Esophagus squamous epithelium (tissue), 4 donors: ENCODE data around the gene BIN1.

Source experiments
- POLR2A ChIP-seq, 4 donors: fragments of 450-650 bp; IDR thresholded peaks; one replicate each; pipeline ENCODE4 v1.6.1; 2017; ENCODE audit warnings: antibody characterized with exemption in 4 of 4, mild to moderate bottlenecking in 4 of 4, moderate library complexity in 3 of 4
- TF ChIP-seq, protein P1 (sequence below), 6 experiments: fragments of 450-650 bp in 4 of 6; fragments of 200-600 bp in 2 of 6; sonication (generic) in 2 of 6; IDR thresholded peaks; one replicate each; pipeline ENCODE4 v1.5.1; 2016 to 2019; ENCODE audit warnings: antibody characterized with exemption in 6 of 6, mild to moderate bottlenecking in 4 of 6, moderate library complexity in 4 of 6

DNA sequence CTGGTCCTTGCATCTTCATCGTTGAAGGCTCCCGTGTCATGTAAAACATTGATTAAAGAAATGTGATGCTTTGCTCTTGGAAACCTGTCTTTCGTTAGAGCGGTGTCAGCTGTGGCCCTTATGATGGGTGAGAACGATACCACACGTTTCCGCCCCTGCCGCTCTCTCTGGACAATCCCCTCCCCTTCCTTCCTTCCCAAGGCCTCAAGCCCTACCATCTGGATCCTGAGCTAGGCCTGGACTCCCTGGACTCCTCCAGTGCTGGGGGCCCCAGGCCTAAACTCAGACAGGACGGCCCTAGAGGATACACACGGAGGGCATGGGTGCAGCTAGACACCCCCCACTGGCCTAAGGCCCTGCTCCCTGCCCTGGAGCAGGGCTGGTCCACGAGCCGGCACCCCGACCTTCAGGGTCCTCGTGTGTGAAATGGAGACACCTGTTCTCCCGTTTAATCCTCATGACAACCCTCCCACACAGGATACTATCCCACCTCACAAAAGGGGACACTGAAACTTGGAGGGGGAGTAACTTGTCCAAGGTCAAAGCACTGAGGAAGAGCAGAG lies 13.2 kb downstream of the BIN1 start:
- TF ChIP-seq, protein P1, sequence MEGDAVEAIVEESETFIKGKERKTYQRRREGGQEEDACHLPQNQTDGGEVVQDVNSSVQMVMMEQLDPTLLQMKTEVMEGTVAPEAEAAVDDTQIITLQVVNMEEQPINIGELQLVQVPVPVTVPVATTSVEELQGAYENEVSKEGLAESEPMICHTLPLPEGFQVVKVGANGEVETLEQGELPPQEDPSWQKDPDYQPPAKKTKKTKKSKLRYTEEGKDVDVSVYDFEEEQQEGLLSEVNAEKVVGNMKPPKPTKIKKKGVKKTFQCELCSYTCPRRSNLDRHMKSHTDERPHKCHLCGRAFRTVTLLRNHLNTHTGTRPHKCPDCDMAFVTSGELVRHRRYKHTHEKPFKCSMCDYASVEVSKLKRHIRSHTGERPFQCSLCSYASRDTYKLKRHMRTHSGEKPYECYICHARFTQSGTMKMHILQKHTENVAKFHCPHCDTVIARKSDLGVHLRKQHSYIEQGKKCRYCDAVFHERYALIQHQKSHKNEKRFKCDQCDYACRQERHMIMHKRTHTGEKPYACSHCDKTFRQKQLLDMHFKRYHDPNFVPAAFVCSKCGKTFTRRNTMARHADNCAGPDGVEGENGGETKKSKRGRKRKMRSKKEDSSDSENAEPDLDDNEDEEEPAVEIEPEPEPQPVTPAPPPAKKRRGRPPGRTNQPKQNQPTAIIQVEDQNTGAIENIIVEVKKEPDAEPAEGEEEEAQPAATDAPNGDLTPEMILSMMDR (IDR thresholded peaks at IDR 0.05) = no peak
- TF ChIP-seq POLR2A (IDR thresholded peaks at IDR 0.05) = no peak
